Vagina (tissue), 2 donors: ENCODE measurements around the gene STX1A. TPM values are rescaled to one million over a fixed set of nuclear protein-coding genes. Genes with fewer than 3 reads are reported as not detected.

Experiments used
- DNase-seq, 2 donors: peaks; one replicate each; pipeline ENCODE4 v3.0.0-alpha.2; 2017; ENCODE audit errors: extremely low spot score in 2 of 2
- H3K27ac ChIP-seq: fragments of 200-600 bp; sonication (generic); one replicate; pipeline ENCODE4 v1.5.1; 2019
- H3K27me3 ChIP-seq: fragments of 200-600 bp; sonication (generic); one replicate; pipeline ENCODE4 v1.5.1; 2019
- H3K36me3 ChIP-seq, 2 donors: fragments of 200-600 bp; sonication (generic); one replicate each; pipeline ENCODE4 v1.5.1; 2017 to 2019
- H3K4me1 ChIP-seq: fragments of 200-600 bp; sonication (generic); one replicate; pipeline ENCODE4 v1.5.1; 2019
- H3K4me3 ChIP-seq, 2 donors: fragments of 200-600 bp; sonication (generic); 1 replicate in 1 of 2; 2 replicates in 1 of 2; pipeline ENCODE4 v1.5.1; 2016 to 2019
- H3K9me3 ChIP-seq: fragments of 200-600 bp; sonication (generic); one replicate; pipeline ENCODE4 v1.5.1; 2019
- POLR2A ChIP-seq, 2 donors: fragments of 450-650 bp; IDR thresholded peaks; one replicate each; pipeline ENCODE4 v1.6.1; 2017; ENCODE audit warnings: antibody characterized with exemption in 2 of 2, mild to moderate bottlenecking in 2 of 2, moderate library complexity in 2 of 2
- POLR2AphosphoS5 ChIP-seq, 2 donors: sonication (generic); formaldehyde crosslinking; IDR thresholded peaks; one replicate each; pipeline ENCODE4 v1.9.0; 2017; ENCODE audit warnings: antibody characterized with exemption in 2 of 2, mild to moderate bottlenecking in 2 of 2, low read depth in 1 of 2; ENCODE audit not compliant: insufficient read depth in 1 of 2
- intact Hi-C: fragments of 100-400 bp; cut with DNase I; formaldehyde crosslinking; loops from one replicate; pipeline ENCODE4 v1.15.1; 2023
- total RNA-seq: library from RNA; depleted of rRNA; stranded (reverse); fragments of >200 nt; gene quantifications from one replicate; pipeline ENCODE4 v1.2.3, GENCODE V29; 2016
- TF ChIP-seq, protein P1 (sequence below), 3 experiments: fragments of 450-650 bp in 2 of 3; fragments of 200-600 bp in 1 of 3; sonication (generic) in 1 of 3; IDR thresholded peaks; one replicate each; pipeline ENCODE4 v1.5.1; 2017 to 2019; ENCODE audit warnings: antibody characterized with exemption in 3 of 3, mild to moderate bottlenecking in 2 of 3, moderate library complexity in 2 of 3

The STX1A gene
- total RNA-seq, 1 donor from 2014 or later = 17.2 TPM

DNA sequence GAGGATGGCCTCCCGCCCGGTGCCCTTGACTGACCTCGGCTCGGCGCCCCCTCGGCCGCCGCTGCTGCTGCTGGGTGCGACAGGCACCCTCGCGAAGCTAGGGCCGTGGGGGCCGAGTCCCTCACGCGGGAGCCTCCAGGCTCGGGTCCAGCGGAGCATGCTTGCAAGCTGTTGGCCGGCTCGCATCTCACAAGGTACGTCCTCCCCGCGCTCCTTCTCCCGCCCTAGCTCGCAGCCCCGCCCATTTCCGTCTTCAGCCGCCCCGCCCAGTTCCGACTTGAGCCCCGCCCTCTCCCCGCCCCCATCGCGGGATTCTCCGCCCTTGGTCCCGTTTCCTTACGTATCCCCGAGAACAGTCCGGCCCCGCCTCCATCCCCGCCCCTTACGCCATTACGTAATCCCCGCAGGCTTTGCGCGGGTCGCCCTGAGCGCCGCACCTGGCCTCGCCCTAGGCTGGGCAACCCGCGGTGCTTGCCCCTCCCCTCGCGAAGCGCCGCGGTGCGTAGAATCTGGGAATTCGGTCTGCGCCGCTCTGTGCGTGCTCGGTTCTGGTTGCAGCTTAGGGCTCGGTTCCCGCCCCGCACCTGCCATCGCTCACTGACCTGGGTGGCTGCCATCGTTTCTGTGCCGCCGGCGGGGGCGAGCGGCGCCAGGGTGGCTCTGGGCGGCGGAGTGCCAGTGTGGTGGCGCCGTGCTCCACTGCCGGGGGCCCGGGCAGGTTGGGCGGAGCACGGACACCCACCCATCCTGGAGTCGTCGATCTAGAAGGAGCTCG is 19.3 kb upstream of the STX1A start, which contains the start of gene ABHD11:
Gene ABHD11, minus strand, starts transcription at position 191 of the 775 bp plus-strand sequence. Its CDS starts 32 bp downstream, at position 159.
- peaks cover 28% of the 10 kb centered on the region for H3K4me1 ChIP-seq
- no peaks in the 10 kb centered on the region for H3K27me3 ChIP-seq
- peak in 1 of 2 donors; percentile 98 for DNase-seq
- intact Hi-C loops = no loop called here
- H3K9me3 ChIP-seq = no peaks in the 10 kb centered on the region
- H3K27ac ChIP-seq = peak within 1 kb of the TSS; percentile 93
- H3K36me3 ChIP-seq = peaks cover 0 to 16% of the 10 kb centered on the region in 2 donors
- TF ChIP-seq, protein P1, sequence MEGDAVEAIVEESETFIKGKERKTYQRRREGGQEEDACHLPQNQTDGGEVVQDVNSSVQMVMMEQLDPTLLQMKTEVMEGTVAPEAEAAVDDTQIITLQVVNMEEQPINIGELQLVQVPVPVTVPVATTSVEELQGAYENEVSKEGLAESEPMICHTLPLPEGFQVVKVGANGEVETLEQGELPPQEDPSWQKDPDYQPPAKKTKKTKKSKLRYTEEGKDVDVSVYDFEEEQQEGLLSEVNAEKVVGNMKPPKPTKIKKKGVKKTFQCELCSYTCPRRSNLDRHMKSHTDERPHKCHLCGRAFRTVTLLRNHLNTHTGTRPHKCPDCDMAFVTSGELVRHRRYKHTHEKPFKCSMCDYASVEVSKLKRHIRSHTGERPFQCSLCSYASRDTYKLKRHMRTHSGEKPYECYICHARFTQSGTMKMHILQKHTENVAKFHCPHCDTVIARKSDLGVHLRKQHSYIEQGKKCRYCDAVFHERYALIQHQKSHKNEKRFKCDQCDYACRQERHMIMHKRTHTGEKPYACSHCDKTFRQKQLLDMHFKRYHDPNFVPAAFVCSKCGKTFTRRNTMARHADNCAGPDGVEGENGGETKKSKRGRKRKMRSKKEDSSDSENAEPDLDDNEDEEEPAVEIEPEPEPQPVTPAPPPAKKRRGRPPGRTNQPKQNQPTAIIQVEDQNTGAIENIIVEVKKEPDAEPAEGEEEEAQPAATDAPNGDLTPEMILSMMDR (IDR thresholded peaks at IDR 0.05) = no peak
- TF ChIP-seq POLR2AphosphoS5 (IDR thresholded peaks at IDR 0.05; ENCODE audit: insufficient read depth in 1 of 2, low read depth in 1 of 2) (peak; percentile 85 to 98), POLR2A (IDR thresholded peaks at IDR 0.05) (peak in 1 of 2 donors; percentile 78)
- H3K4me3 ChIP-seq = peak within 1 kb of the TSS; percentile 65

DNA sequence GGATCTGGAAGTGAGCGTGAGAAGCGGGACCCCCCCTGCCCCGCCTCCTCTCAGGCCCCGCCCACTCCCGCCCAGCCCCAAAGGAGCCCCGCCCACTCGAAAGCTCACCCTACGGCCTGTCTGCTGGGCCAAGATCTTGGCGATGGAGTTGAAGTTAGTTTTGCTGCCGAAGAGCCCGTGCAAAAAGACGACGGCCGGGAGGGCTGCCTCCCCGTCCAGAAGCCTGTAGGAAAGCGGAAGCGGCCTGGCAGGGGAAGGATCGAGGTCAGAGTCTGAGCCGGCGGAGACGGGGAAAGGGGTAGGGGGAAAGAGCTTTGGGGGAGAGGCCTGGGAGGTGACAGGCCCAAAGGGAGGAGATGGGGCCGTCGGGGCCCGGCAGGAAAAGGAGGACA is 18.7 kb upstream of the STX1A start:
- H3K27me3 ChIP-seq = no peaks in the 10 kb centered on the region
- TF ChIP-seq POLR2AphosphoS5 (IDR thresholded peaks at IDR 0.05; ENCODE audit: insufficient read depth in 1 of 2, low read depth in 1 of 2) (no peak), POLR2A (IDR thresholded peaks at IDR 0.05) (no peak)
- TF ChIP-seq, protein P1 (IDR thresholded peaks at IDR 0.05) = no peak
- H3K4me3 ChIP-seq = peak overlapping the region; percentile 65
- intact Hi-C loops = no loop called here
- H3K27ac ChIP-seq = peak overlapping the region; percentile 93
- H3K4me1 ChIP-seq = peaks cover 23% of the 10 kb centered on the region
- peaks cover 0 to 16% of the 10 kb centered on the region in 2 donors for H3K36me3 ChIP-seq
- no peaks in the 10 kb centered on the region for H3K9me3 ChIP-seq
- DNase-seq = no peak

DNA sequence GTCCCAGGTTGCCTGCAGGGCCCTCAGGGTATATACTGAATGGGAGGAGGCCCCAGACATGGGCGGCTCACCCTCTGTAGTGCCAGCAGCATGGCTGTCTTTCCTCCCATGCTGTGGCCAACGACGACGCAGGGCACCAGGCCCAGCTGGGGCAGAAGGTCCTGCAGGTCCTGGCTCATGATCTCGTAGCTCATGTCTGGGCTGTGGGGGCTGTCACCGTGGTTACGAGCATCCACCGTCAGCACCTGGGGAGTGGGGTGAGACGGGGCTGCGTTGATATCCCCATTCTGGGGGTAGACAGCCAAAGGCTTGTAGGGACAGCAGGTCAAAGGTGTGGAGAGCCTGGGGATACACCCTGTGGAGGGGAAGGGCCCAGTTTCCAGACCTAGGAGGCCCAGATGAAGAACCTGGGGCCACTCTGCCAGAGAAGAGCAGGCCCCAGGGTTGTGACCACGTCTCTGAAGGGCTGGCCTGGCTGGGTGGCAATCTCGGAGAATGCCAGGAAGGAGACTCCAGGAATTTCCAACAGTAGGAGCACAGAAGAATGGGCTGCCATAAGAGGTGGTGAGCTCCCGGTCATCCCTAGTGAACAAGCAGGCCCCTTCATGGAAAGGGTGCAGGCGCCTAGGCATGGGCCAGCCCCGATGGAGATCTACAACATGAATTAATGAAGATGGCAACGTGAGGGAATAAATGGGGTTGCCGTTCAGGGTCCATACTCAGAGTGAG is 18.2 kb upstream of the STX1A start:
- peak overlapping the region; percentile 65 for H3K4me3 ChIP-seq
- H3K27me3 ChIP-seq = no peaks in the 10 kb centered on the region
- no peaks in the 10 kb centered on the region for H3K9me3 ChIP-seq
- H3K27ac ChIP-seq = peak overlapping the region; percentile 93
- H3K4me1 ChIP-seq = peaks cover 17% of the 10 kb centered on the region
- TF ChIP-seq POLR2AphosphoS5 (IDR thresholded peaks at IDR 0.05; ENCODE audit: insufficient read depth in 1 of 2, low read depth in 1 of 2) = no peak
- TF ChIP-seq, protein P1 (IDR thresholded peaks at IDR 0.05) = peak in 1 of 3 experiments; percentile 6
- DNase-seq = no peak
- intact Hi-C loops = no loop called here
- H3K36me3 ChIP-seq = peaks cover 0 to 16% of the 10 kb centered on the region in 2 donors

DNA sequence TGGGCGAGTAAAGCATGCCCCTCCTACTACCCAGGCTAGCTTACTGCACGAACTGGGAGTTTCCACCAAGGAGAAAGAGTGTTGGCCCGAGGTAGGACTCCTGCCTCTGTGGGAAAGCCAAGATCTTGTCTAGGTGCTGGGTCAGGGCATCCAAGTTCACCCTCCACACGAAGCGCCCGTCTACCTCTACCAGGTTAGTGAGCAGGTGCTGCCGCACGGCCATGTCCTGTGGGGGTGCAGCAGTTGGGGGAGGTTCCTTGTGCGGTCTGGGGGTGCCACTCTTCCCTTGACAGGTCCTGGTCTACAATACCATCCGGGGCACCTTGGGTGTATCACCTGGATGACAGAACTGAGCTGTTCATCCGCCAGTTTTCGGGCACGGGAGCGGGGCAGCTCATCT is 17.4 kb upstream of the STX1A start:
- H3K27ac ChIP-seq = no peak overlapping the region
- peaks cover 0 to 16% of the 10 kb centered on the region in 2 donors for H3K36me3 ChIP-seq
- peaks cover 12% of the 10 kb centered on the region for H3K4me1 ChIP-seq
- TF ChIP-seq POLR2AphosphoS5 (IDR thresholded peaks at IDR 0.05; ENCODE audit: insufficient read depth in 1 of 2, low read depth in 1 of 2) = no peak
- no peak for TF ChIP-seq POLR2A (IDR thresholded peaks at IDR 0.05)
- TF ChIP-seq, protein P1 (IDR thresholded peaks at IDR 0.05) = no peak
- no peak for DNase-seq
- no peak overlapping the region for H3K4me3 ChIP-seq
- no peaks in the 10 kb centered on the region for H3K9me3 ChIP-seq
- intact Hi-C loops = no loop called here
- no peaks in the 10 kb centered on the region for H3K27me3 ChIP-seq
